ENCODE measurements around the gene S100A12. TPM values are rescaled to one million over a fixed set of nuclear protein-coding genes. Genes with fewer than 3 reads are reported as not detected.

The S100A12 gene
- total RNA-seq, 6 experiments from 2014 or later, result not detected

- Mint-ChIP-seq H3K27ac (no peak overlapping the region), H3K36me3 (ENCODE audit: low read depth) (no peaks in the 10 kb centered on the region), H3K4me1 (ENCODE audit: low read depth) (peaks cover 11% of the 10 kb centered on the region), H3K4me3 (no peak overlapping the region), H3K9me3 (no peaks in the 10 kb centered on the region), H3K27me3 (ENCODE audit: insufficient read depth) (peaks cover 27% of the 10 kb centered on the region)
- DNase-seq, result no peak
- TF ChIP-seq, protein P1, sequence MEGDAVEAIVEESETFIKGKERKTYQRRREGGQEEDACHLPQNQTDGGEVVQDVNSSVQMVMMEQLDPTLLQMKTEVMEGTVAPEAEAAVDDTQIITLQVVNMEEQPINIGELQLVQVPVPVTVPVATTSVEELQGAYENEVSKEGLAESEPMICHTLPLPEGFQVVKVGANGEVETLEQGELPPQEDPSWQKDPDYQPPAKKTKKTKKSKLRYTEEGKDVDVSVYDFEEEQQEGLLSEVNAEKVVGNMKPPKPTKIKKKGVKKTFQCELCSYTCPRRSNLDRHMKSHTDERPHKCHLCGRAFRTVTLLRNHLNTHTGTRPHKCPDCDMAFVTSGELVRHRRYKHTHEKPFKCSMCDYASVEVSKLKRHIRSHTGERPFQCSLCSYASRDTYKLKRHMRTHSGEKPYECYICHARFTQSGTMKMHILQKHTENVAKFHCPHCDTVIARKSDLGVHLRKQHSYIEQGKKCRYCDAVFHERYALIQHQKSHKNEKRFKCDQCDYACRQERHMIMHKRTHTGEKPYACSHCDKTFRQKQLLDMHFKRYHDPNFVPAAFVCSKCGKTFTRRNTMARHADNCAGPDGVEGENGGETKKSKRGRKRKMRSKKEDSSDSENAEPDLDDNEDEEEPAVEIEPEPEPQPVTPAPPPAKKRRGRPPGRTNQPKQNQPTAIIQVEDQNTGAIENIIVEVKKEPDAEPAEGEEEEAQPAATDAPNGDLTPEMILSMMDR (IDR thresholded peaks at IDR 0.05), result no peak
Observed at GRCh38 chr1:153371231-153371630, 4.2 kb downstream of the S100A12 start.

DNA sequence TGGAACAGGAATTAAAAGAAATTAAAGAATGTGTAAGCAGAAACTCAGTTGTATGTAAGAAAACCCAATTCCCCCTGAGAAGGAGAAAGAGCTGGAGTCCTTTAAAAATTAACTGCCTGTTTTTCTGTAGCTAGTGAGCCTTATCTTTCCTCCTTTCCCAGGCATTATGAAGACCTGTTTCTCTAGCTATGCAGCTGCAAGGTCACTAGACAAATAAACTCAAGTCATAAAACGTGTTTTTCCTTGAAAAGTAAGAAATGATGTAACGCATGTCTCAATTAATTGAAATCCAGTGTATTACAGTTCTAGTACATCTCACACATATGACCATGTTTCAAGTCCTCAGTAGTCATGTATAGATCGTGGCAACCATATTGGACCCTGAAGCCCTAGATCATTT is 5.3 kb downstream of the S100A12 start:
- peaks cover 1% of the 10 kb centered on the region for H3K4me1 Mint-ChIP-seq (ENCODE audit: low read depth)
- DNase-seq, result no peak
- H3K9me3 Mint-ChIP-seq, result no peaks in the 10 kb centered on the region
- no peak overlapping the region for H3K4me3 Mint-ChIP-seq
- H3K27ac Mint-ChIP-seq, result no peak overlapping the region
- peaks cover 38% of the 10 kb centered on the region for H3K27me3 Mint-ChIP-seq (ENCODE audit: insufficient read depth)
- H3K36me3 Mint-ChIP-seq (ENCODE audit: low read depth), result no peaks in the 10 kb centered on the region
- TF ChIP-seq, protein P1 (IDR thresholded peaks at IDR 0.05), result no peak

GRCh38 chr1:153368495-153368894 is 6.9 kb downstream of the S100A12 start:
- H3K27me3 Mint-ChIP-seq (ENCODE audit: insufficient read depth), result peaks cover 45% of the 10 kb centered on the region
- no peaks in the 10 kb centered on the region for H3K4me1 Mint-ChIP-seq (ENCODE audit: low read depth)
- H3K4me3 Mint-ChIP-seq, result no peak overlapping the region
- H3K27ac Mint-ChIP-seq, result no peak overlapping the region
- H3K9me3 Mint-ChIP-seq, result no peaks in the 10 kb centered on the region
- no peaks in the 10 kb centered on the region for H3K36me3 Mint-ChIP-seq (ENCODE audit: low read depth)
- TF ChIP-seq, protein P1 (IDR thresholded peaks at IDR 0.05), result no peak
- DNase-seq, result no peak

DNA sequence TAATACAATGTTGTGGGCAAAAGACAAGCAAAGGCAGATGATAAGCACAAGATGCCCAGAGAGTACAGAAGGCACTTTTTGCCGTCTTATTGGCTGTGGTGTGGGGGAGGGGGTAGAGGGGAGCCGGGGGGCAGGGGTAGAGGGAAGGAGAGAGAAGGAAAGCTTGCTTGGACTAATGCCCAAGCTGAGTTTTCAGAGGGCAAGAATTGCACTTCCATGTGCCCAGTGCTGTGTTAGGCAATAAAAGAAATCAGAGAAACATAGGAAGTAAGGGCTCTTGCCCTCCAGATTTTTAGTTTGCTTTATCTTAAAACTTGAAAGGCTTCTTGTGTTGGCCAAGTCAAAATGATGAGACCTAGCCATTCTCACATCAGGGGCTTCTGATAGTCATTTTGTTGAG is 8.3 kb downstream of the S100A12 start:
- Mint-ChIP-seq H3K4me1 (ENCODE audit: low read depth) (no peaks in the 10 kb centered on the region), H3K36me3 (ENCODE audit: low read depth) (no peaks in the 10 kb centered on the region), H3K4me3 (no peak overlapping the region), H3K27me3 (ENCODE audit: insufficient read depth) (peaks cover 42% of the 10 kb centered on the region), H3K27ac (no peak overlapping the region), H3K9me3 (no peaks in the 10 kb centered on the region)
- no peak for DNase-seq
- TF ChIP-seq, protein P1 (IDR thresholded peaks at IDR 0.05), result no peak

DNA sequence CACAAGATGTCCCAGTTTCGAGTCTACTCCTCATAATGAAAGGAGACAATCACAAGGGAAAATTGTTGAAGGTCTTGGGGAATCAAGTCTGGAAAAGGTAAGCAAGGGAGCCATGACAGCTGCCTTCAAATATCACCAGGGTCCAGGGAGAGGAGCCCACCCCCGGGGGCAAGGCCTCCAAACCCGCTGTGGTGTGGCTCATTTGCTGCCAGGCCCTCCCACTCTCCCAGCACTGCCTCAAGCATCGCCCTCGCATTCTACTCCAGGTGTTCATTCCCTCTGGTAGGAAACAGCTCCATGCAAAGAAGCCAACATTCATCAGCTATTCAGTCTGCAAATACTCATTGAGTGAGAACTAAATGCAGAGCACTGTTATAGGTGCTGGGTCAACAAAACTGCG is 9.2 kb downstream of the S100A12 start:
- Mint-ChIP-seq H3K27ac (no peak overlapping the region), H3K9me3 (no peaks in the 10 kb centered on the region), H3K4me1 (ENCODE audit: low read depth) (no peaks in the 10 kb centered on the region), H3K27me3 (ENCODE audit: insufficient read depth) (peaks cover 41% of the 10 kb centered on the region), H3K36me3 (ENCODE audit: low read depth) (no peaks in the 10 kb centered on the region), H3K4me3 (no peak overlapping the region)
- TF ChIP-seq, protein P1 (IDR thresholded peaks at IDR 0.05), result no peak
- DNase-seq, result no peak

- Mint-ChIP-seq H3K4me3 (no peak overlapping the region), H3K27me3 (ENCODE audit: insufficient read depth) (peaks cover 39% of the 10 kb centered on the region), H3K27ac (no peak overlapping the region), H3K4me1 (ENCODE audit: low read depth) (no peaks in the 10 kb centered on the region), H3K9me3 (no peaks in the 10 kb centered on the region), H3K36me3 (ENCODE audit: low read depth) (no peaks in the 10 kb centered on the region)
- no peak for DNase-seq
- TF ChIP-seq, protein P1 (IDR thresholded peaks at IDR 0.05), result no peak
Observed at GRCh38 chr1:153365696-153366095, 9.7 kb downstream of the S100A12 start.
